ENCODE measurements around the gene G3BP2.

Gene G3BP2

DNA sequence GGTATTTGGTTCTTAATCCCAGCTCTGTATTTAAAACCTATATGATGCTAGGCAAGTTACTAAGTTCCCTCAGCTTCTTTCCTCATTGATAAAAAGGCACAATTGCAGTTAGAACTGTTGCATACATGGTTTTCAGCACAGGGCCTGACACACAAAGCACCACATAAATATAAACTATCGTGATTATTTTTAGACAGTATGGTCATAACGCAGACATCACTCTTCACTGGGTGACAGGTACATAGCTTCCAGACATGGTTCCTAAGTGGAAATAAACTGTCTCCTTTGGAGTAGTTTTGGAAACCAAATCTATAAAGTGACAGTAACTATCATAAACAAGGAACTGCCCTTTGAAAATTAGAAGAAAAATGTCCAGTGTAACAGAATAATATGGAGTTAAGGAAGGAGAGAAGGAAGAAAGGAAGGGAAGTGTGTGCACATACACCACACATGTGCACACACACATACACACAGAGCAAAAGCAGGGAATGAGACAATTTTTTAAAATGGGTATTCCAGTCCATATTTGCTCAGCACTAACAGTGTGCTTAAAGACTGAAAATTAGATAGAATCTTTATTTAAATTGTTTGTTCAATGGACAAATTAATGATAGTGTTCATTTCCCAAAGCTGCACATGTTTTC is 12.5 kb upstream of the G3BP2 start:
- no peak for DNase-seq
- no peak overlapping the region for H3K4me3 ChIP-seq (ENCODE audit: low read length)
- no peaks in the 10 kb centered on the region for H3F3A ChIP-seq (ENCODE audit: insufficient read depth, low read length)
- no peaks in the 10 kb centered on the region for H3K27me3 ChIP-seq (replicated peaks; ENCODE audit: insufficient read depth, low read length)
- no peak overlapping the region for H3K27ac ChIP-seq (ENCODE audit: low read length)
- no peak overlapping the region for H2AFZ ChIP-seq (ENCODE audit: low read length)
- TF ChIP-seq, protein P1, sequence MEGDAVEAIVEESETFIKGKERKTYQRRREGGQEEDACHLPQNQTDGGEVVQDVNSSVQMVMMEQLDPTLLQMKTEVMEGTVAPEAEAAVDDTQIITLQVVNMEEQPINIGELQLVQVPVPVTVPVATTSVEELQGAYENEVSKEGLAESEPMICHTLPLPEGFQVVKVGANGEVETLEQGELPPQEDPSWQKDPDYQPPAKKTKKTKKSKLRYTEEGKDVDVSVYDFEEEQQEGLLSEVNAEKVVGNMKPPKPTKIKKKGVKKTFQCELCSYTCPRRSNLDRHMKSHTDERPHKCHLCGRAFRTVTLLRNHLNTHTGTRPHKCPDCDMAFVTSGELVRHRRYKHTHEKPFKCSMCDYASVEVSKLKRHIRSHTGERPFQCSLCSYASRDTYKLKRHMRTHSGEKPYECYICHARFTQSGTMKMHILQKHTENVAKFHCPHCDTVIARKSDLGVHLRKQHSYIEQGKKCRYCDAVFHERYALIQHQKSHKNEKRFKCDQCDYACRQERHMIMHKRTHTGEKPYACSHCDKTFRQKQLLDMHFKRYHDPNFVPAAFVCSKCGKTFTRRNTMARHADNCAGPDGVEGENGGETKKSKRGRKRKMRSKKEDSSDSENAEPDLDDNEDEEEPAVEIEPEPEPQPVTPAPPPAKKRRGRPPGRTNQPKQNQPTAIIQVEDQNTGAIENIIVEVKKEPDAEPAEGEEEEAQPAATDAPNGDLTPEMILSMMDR (IDR thresholded peaks at IDR 0.05; ENCODE audit: low read length), result no peak
- TF ChIP-seq EZH2phosphoT487 (IDR thresholded peaks at IDR 0.05; ENCODE audit: low read length), result no peak
- no peak for TF ChIP-seq EZH2 (optimal IDR thresholded peaks at IDR 0.05; ENCODE audit: low read depth, low read length)
- H4K20me1 ChIP-seq (ENCODE audit: insufficient read depth, low read length), result no peaks in the 10 kb centered on the region
- no peaks in the 10 kb centered on the region for H3K79me2 ChIP-seq (ENCODE audit: low read length)
- no peaks in the 10 kb centered on the region for H3K9me3 ChIP-seq (replicated peaks; ENCODE audit: insufficient read depth, low read length)
- H3K4me2 ChIP-seq (ENCODE audit: low read depth, low read length), result no peak overlapping the region
- H3K4me1 ChIP-seq (ENCODE audit: low read length), result no peaks in the 10 kb centered on the region
- H3K36me3 ChIP-seq (replicated peaks; ENCODE audit: insufficient read depth, low read length), result no peaks in the 10 kb centered on the region
- H3K9ac ChIP-seq (ENCODE audit: low read length), result no peak overlapping the region
- no peaks in the 10 kb centered on the region for H3K9me2 ChIP-seq (replicated peaks; ENCODE audit: insufficient read depth, low read length)

DNA sequence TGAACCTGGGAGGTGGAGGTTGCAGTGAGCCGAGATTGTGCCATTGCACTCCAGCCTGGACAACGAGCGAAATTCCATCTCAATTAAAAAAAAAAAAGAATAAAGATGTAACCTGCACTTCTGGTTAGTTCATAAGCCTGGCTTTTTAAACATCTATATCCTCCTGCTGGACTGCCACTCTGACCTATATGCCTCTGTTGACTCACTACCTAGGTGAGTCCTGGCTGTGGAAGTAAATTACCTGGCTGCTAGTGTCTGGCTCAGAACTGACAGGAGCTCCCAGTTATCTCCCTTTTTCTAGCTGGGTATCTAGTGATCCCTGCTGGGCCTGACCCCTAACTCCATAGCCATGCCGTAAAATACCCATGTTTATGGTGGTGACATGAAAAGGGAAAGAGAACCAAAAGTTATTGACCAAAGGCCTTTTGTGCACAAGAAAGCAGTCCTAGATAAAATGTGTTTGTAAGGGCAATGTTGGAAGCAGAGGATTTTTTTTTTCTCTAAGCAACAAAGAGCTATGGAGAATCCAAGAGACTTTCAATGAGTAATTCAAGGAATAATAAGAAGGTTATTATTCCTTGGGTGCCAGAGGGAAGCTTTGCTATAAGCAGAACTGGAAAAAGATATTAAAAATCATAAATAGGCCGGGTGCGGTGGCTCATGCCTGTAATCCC is 10.4 kb upstream of the G3BP2 start:
- no peaks in the 10 kb centered on the region for H3K4me1 ChIP-seq (ENCODE audit: low read length)
- H3K4me2 ChIP-seq (ENCODE audit: low read depth, low read length), result no peak overlapping the region
- H3K27ac ChIP-seq (ENCODE audit: low read length), result no peak overlapping the region
- no peak overlapping the region for H2AFZ ChIP-seq (ENCODE audit: low read length)
- TF ChIP-seq, protein P1 (IDR thresholded peaks at IDR 0.05; ENCODE audit: low read length), result no peak
- TF ChIP-seq EZH2 (optimal IDR thresholded peaks at IDR 0.05; ENCODE audit: low read depth, low read length), result no peak
- TF ChIP-seq EZH2phosphoT487 (IDR thresholded peaks at IDR 0.05; ENCODE audit: low read length), result no peak
- H3K9me3 ChIP-seq (replicated peaks; ENCODE audit: insufficient read depth, low read length), result no peaks in the 10 kb centered on the region
- no peaks in the 10 kb centered on the region for H3F3A ChIP-seq (ENCODE audit: insufficient read depth, low read length)
- H3K4me3 ChIP-seq (ENCODE audit: low read length), result no peak overlapping the region
- no peak for DNase-seq
- no peaks in the 10 kb centered on the region for H3K36me3 ChIP-seq (replicated peaks; ENCODE audit: insufficient read depth, low read length)
- H4K20me1 ChIP-seq (ENCODE audit: insufficient read depth, low read length), result no peaks in the 10 kb centered on the region
- H3K79me2 ChIP-seq (ENCODE audit: low read length), result no peaks in the 10 kb centered on the region
- no peaks in the 10 kb centered on the region for H3K27me3 ChIP-seq (replicated peaks; ENCODE audit: insufficient read depth, low read length)
- no peak overlapping the region for H3K9ac ChIP-seq (ENCODE audit: low read length)
- H3K9me2 ChIP-seq (replicated peaks; ENCODE audit: insufficient read depth, low read length), result no peaks in the 10 kb centered on the region

DNA sequence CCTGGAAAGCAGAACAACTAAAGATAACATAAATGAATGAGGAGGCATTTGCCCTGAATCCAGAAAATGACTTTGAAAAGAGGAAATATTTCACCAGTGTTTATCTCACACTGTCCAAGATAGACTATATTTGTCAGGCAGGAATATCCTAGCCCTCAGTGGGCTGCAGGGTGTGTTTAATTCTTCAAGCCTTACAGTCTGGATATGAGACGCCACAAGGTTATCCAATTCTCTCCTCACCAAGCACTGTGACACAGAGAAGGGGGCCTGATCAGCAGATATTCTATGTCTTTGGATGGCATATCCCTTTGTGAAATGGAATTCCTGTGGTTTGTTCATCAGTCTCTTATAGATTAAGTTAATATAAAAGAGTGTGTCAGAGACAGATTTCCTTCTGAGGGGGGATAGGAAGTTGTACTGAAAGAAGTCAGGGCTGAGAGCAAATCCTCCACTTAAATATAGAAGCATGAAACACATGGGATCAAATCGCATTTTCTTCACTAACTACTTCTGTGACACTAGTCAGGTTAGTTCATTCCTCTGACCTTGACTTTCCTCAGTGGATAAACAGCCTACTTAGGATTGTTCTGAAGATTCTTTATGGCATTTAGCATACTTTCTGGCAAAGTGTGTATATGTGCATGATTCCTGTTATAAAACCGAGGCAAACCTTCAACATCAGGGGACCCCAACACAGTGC is 6.8 kb upstream of the G3BP2 start:
- no peaks in the 10 kb centered on the region for H3F3A ChIP-seq (ENCODE audit: insufficient read depth, low read length)
- H3K79me2 ChIP-seq (ENCODE audit: low read length), result no peaks in the 10 kb centered on the region
- H2AFZ ChIP-seq (ENCODE audit: low read length), result no peak overlapping the region
- H3K27ac ChIP-seq (ENCODE audit: low read length), result no peak overlapping the region
- no peaks in the 10 kb centered on the region for H4K20me1 ChIP-seq (ENCODE audit: insufficient read depth, low read length)
- H3K36me3 ChIP-seq (replicated peaks; ENCODE audit: insufficient read depth, low read length), result no peaks in the 10 kb centered on the region
- H3K4me3 ChIP-seq (ENCODE audit: low read length), result no peak overlapping the region
- no peak overlapping the region for H3K4me2 ChIP-seq (ENCODE audit: low read depth, low read length)
- TF ChIP-seq EZH2 (optimal IDR thresholded peaks at IDR 0.05; ENCODE audit: low read depth, low read length) (no peak), EZH2phosphoT487 (IDR thresholded peaks at IDR 0.05; ENCODE audit: low read length) (no peak)
- TF ChIP-seq, protein P1 (IDR thresholded peaks at IDR 0.05; ENCODE audit: low read length), result no peak
- no peaks in the 10 kb centered on the region for H3K4me1 ChIP-seq (ENCODE audit: low read length)
- DNase-seq, result no peak
- no peaks in the 10 kb centered on the region for H3K9me3 ChIP-seq (replicated peaks; ENCODE audit: insufficient read depth, low read length)
- H3K27me3 ChIP-seq (replicated peaks; ENCODE audit: insufficient read depth, low read length), result no peaks in the 10 kb centered on the region
- H3K9ac ChIP-seq (ENCODE audit: low read length), result no peak overlapping the region
- H3K9me2 ChIP-seq (replicated peaks; ENCODE audit: insufficient read depth, low read length), result no peaks in the 10 kb centered on the region
